ENCODE measurements around the gene ZNF808.
A peak's percentile ranks its signal among the peaks of the same experiment; 100 is the strongest.
"Not testable (repeated sequence)": the region's sequence is repeated elsewhere in the genome, so short reads cannot be mapped to it uniquely, and the experiment has no call there.

ZNF808 gene

GRCh38 chr19:52527134-52527955 is at the start of gene ZNF808:
TSS of gene ZNF808 (plus strand) at chr19:52527668. CDS start at chr19:52543285, 15,617 bp downstream.
- DNase-seq (ENCODE audit: low spot score), result peak; percentile 94

- not testable (repeated sequence) for DNase-seq (ENCODE audit: low spot score)
Measured at GRCh38 chr19:52484111-52484743, 43.2 kb upstream of the ZNF808 start.

DNA sequence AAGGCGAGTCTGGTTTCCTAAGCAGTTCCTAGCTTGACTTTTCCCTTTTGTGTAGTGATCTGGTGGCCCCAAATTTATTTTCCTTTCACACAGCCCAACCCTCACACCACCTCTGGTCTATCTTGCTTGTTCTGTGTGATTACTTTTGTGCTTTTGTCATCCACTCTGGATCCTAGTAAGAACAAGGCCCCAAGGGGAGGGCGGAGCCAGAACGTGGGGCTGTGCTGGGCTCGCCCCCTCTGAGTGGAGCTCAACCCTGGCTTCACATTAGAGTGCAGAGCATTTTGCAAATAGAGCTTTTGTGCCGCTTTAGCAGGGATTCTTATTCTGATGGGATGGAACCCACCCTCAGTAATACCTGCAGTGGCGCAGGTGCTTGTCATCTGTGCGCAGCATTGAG is 42.4 kb upstream of the ZNF808 start:
- DNase-seq (ENCODE audit: low spot score), result not testable (repeated sequence)

DNA sequence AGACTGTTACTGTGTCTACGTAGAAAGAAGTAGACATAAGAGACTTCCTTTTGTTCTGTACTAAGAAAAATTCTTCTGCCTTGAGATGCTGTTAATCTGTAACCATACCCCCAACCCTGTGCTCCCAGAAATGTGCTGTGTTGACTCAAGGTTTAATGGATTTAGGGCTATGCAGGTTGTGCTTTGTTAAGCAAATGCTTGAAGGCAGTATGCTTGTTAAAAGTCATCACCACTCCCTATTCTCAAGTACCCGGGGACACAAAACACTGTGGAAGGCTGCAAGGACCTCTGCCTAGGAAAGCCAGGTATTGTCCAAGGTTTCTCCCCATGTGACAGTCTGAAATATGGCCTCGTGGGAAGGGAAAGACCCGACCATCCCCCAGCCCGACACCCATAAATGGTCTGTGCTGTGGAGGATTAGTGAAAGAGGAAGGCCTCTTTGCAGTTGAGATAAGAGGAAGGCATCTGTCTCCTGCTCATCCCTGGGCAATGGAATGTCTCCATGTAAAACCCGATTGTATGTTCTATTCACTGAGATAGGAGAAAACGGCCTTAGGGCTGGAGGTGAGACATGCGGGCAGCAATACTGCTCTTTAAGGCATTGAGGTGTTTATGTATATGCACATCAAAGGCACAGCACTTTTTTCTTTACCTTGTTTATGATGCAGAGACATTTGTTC is 41.8 kb upstream of the ZNF808 start:
- not testable (repeated sequence) for DNase-seq (ENCODE audit: low spot score)

- DNase-seq (ENCODE audit: low spot score), result no peak
Measured at GRCh38 chr19:52492201-52492993, 35.1 kb upstream of the ZNF808 start.

DNA sequence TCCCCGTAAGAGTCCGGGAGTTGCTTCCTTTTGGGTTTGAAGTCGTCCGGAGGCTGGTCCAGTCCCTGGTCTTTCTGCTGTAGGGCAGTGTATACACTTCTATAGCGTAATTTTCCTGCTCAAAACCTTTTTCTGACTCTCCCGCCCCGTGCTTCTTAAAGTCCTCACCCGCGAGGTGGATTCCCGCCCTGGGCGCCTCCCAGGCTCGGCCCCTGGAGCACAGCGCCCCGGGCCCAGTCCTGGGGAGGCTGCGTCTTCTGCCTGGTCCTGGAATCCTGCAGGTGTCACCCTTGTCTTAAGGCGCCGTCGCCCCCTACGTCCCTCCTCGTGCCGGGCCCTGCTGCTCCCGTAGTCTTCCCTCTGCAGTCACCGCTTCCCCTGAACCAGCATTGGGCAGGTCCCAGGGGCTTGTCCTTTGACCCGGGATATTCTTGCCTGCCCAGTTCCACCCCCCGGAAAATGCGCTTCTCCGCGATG is 34.4 kb upstream of the ZNF808 start:
- DNase-seq (ENCODE audit: low spot score), result no peak

DNA sequence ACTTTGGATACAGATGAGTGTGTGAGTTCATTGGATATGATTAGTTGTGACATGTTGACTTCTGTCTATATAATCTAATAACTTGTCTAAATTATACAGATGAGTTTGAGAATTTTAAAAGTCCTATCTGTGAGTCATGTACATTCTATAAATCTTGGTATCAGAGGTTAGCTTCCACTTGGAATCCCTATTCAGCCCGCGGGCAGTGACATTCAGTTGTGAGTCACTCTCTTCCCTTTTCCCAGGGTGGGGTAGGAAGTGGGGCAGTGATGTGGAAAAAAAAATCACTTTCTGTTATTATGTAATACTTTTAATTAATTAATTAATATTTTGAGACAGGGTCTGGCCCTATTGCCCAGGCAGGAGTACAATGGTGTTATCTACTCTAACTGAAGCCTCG is 33.0 kb upstream of the ZNF808 start:
- DNase-seq (ENCODE audit: low spot score), result no peak

- DNase-seq (ENCODE audit: low spot score), result no peak
Measured at GRCh38 chr19:52498571-52498970, 28.9 kb upstream of the ZNF808 start.

GRCh38 chr19:52500474-52500873 is 27.0 kb upstream of the ZNF808 start:
- DNase-seq (ENCODE audit: low spot score), result not testable (repeated sequence)

DNA sequence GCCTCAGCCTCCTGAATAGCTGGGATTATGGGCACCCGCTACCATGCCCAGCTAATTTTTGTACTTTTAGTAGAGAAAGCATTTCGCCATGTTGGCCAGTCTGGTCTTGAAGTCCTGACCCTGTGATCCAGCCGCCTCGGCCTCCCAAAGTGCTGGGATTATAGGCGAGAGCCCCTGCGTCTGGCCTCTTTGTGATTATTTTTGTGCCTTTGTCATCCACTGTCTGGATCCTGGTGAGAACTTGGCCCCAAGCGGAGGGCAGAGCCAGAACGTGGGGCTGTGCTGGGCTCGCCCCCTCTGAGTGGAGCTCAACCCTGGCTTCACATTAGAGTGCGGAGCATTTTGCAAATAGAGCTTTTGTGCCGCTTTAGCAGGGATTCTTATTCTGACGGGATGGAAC is 26.5 kb upstream of the ZNF808 start:
- not testable (repeated sequence) for DNase-seq (ENCODE audit: low spot score)

DNA sequence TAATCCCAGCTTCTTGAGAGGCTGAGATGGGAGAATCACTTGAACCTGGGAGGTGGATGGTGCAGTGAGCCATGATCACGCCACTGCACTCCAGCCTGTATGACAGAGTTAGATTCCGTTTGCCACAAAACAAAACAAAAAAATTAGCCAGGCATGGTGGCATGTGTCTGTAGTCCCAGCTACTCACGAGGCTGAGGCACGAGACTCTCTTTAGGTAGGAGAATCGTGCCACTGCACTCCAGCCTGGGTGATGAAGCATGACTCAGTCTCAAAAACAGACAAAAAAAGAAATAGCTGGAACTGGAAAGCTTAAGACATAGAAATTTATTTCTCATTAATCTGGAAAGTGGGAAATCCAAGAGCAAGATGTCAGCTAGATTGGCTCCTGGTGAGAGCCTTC is 20.2 kb upstream of the ZNF808 start:
- no peak for DNase-seq (ENCODE audit: low spot score)

DNA sequence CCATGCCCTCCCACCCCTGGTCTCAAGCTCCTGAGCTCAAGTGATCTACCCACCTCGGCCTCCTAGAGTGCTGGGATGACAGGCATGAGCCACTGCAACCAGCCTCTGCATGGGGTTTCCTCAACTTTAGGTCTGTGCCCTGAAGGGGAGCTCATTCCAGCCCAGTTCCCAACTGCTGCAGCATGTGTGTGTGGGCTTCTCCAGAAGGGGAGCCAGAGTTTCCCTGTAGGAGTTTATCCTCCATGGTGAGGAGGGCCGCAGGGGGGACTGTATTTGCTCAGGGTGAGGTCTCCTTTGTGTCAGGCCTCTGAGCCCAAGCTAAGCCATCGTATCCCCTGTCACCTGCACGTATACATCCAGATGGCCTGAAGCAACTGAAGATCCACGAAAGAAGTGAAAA is 11.3 kb upstream of the ZNF808 start:
- no peak for DNase-seq (ENCODE audit: low spot score)

DNA sequence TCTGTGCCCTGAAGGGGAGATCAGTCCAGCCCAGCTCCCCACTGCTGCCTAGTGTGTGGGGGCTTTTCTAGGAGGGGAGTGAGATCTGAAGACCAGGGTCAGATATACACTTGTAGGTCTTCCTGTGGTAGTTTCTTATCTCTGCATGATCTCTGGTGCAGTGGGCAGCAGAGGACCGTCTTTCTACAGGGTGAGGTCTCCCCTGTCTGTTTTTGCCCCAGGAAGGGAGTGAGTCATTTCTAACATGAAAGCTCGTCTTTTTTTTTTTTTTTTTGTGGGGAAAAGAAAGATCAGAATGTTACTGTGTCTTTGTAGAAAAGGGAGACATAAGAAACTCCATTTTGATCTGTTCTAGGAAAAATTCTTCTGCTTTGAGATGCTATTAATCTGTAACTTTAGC is 8.8 kb upstream of the ZNF808 start:
- DNase-seq (ENCODE audit: low spot score), result no peak

DNA sequence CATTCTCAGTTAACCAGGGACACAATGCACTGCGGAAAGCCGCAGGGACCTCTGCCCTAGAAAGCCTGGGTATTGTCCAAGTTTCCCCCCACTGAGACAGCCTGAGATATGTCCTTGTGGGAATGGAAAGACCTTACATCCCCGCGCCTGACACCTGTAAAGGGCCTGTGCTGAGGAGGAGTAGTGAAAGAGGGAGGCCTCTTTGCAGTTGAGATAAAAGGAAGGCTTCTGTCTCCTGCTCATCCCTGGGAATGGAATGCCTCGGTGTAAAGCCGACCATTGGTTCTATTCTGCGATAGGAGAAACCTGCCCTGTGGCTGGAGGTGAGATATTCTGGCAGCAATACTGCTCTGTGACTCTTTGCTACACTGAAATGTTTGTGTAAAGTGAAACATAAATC is 8.3 kb upstream of the ZNF808 start:
- not testable (repeated sequence) for DNase-seq (ENCODE audit: low spot score)

- no peak for DNase-seq (ENCODE audit: low spot score)
Measured at GRCh38 chr19:52520013-52520412, 7.5 kb upstream of the ZNF808 start.

DNA sequence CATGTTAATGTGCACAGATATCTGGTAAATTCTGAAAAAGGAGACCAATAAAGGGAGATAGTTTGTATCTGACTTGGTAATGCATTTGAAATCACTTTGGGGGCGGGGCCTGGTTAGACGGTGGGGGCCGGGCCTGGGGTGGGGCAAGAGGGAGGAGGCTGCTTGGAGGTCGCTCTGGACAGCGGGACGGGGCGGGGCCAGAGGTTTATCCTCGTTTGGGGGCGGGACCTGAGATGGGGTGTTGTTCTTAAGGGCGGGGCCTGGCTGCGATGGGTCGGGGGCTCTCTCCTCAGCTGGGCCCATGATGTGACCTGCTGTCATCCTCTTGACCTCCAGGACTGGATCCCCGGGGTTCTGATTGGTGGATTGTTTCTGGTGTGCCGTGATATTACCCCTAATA is 4.9 kb upstream of the ZNF808 start:
- no peak for DNase-seq (ENCODE audit: low spot score)

DNA sequence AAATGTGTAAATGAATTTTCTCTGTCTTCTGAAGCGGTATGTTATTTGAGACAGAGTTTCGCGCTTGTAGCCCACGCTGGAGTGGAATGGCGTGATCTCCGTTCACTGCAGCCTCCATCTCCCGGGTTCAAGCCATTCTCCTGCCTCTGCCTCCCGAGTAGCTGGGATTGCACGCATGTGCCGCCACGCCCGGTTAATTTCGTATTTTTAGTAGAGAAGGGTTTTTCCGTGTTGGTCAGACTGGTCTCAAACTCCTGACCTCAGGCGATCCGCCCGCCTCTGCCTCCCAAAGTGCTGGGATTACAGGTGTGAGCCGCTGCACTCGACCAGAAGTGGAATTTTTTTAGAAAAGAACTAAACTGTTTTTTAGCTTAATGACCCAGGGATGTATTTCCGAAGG is 3.4 kb upstream of the ZNF808 start:
- DNase-seq (ENCODE audit: low spot score), result no peak

DNA sequence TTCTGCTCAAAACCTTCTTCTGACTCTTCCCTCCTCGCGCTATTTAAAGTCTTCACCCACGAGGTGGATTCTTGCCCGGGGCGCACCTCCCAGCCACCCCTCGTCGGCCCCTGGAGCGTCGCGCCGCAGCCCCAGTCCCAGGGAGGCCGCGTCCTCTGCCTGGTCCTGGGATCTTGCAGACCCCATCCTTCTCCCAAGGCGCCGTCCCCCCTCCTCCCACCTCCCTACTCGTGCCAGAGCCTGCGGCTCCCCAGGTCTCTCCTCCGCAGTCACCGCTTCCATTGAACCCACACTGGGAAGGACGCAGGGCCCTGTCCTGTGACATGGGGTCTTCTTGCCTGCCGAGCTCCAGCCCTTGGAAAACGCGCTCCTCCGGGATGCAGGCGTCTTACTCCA is 486 bp downstream of the ZNF808 start:
- DNase-seq (ENCODE audit: low spot score), result no peak

DNA sequence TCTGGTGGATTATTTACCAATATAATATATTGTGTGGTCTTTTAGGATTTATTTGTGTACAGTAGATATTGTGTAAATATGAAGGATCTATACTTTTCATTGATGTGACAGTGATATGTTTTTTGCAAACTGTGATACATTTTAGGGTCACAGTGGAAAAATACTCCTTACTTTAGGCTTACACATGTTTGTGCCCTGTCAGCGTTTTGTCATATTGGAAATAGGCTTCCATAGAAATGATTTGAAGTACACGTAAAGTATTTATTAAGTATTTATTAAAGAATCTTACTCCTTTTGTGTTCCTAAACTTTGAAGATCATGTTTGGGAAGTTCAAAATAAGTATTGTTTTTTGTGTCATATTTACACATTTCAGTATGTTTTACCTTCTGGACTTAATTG is 5.0 kb downstream of the ZNF808 start:
- no peak for DNase-seq (ENCODE audit: low spot score)

- DNase-seq (ENCODE audit: low spot score), result no peak
Measured at GRCh38 chr19:52533901-52534300, 6.4 kb downstream of the ZNF808 start.

DNA sequence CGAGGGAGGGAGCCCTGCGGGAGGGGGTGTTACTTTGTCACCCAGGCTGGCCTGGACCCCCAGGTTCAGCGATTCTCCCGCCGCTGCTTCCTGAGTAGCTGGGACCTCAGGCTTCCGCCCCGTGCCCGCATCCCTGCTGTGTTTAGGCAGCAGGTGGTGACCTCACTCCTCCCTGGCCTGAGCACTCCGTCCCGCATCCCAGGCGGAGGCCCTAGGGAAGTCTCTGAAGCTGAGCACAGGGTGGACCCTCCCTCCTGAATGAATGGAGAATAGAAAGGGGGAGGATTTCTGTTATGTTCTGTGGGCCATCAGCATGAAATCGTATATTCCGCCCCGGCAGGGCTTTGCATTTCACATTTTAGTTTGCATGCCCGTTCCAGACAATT is 7.9 kb downstream of the ZNF808 start:
- DNase-seq (ENCODE audit: low spot score), result not testable (repeated sequence)

Data from NAMALWA (cell line).